ENCODE data around the gene DUS1L.

DNA sequence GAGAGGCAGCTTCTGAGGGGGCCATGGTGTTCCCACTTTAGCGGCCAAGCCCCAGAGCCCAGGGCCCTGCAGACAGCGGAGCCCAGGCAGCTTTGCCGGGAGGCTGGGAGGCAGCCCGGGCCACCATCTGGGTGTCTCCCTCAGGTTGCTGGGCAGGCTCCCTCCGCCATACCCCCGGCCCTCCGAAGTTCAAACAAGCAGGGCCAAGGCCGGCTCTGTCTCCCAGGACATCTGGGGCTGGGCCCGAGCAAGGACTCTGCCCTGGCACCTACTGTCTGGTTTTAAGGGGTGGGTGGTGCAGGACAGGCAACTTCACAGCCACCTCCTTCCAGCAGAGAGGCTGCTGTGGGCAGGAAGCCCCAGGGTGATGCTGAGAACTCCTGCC is 2.6 kb downstream of the DUS1L start:
- TF ChIP-seq, protein P1, sequence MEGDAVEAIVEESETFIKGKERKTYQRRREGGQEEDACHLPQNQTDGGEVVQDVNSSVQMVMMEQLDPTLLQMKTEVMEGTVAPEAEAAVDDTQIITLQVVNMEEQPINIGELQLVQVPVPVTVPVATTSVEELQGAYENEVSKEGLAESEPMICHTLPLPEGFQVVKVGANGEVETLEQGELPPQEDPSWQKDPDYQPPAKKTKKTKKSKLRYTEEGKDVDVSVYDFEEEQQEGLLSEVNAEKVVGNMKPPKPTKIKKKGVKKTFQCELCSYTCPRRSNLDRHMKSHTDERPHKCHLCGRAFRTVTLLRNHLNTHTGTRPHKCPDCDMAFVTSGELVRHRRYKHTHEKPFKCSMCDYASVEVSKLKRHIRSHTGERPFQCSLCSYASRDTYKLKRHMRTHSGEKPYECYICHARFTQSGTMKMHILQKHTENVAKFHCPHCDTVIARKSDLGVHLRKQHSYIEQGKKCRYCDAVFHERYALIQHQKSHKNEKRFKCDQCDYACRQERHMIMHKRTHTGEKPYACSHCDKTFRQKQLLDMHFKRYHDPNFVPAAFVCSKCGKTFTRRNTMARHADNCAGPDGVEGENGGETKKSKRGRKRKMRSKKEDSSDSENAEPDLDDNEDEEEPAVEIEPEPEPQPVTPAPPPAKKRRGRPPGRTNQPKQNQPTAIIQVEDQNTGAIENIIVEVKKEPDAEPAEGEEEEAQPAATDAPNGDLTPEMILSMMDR (IDR thresholded peaks at IDR 0.05) = no peak
- no peak for TF ChIP-seq ZFX (IDR thresholded peaks at IDR 0.05; ENCODE audit: borderline replicate concordance)

Data from 22Rv1 (cell line).